Mesenchymal stem cell (in vitro differentiated cells and primary cell): ENCODE measurements around the gene RHEB.

ENCODE experiments used
- DNase-seq: peaks from one replicate; pipeline ENCODE4 v3.0.0-alpha.2; 2013
- H2AFZ ChIP-seq: one replicate; pipeline ENCODE4 v1.6.1; 2013; ENCODE audit warnings: low read depth, mild to moderate bottlenecking, control low read depth, inconsistent platforms, low read length, moderate library complexity
- H2AK5ac ChIP-seq: 2 replicates; pipeline ENCODE4 v1.6.1; 2013; ENCODE audit warnings: low read length, moderate library complexity, mild to moderate bottlenecking, inconsistent platforms; ENCODE audit not compliant: severe bottlenecking
- H2BK120ac ChIP-seq: one replicate; pipeline ENCODE4 v1.6.1; 2013; ENCODE audit warnings: low read depth, mild to moderate bottlenecking, inconsistent platforms, low read length, moderate library complexity
- H2BK12ac ChIP-seq, 2 experiments: one replicate each; pipeline ENCODE4 v1.6.1; 2013; ENCODE audit warnings: inconsistent platforms in 2 of 2, low read length in 2 of 2, mild to moderate bottlenecking in 2 of 2, moderate library complexity in 2 of 2, control low read depth in 1 of 2
- H2BK15ac ChIP-seq: one replicate; pipeline ENCODE4 v1.6.1; 2013; ENCODE audit warnings: mild to moderate bottlenecking, low read depth, inconsistent platforms; ENCODE audit not compliant: poor library complexity, severe bottlenecking
- H2BK5ac ChIP-seq: 2 replicates; pipeline ENCODE4 v1.6.1; 2013; ENCODE audit warnings: low read depth, mild to moderate bottlenecking, low read length, control low read depth, inconsistent platforms; ENCODE audit not compliant: poor library complexity, severe bottlenecking
- H3K14ac ChIP-seq, 2 experiments: one replicate each; pipeline ENCODE4 v1.6.1; 2013; ENCODE audit warnings: inconsistent platforms in 2 of 2, low read length in 2 of 2, control low read depth in 1 of 2, mild to moderate bottlenecking in 1 of 2, moderate library complexity in 1 of 2
- H3K18ac ChIP-seq, 2 experiments: one replicate each; pipeline ENCODE4 v1.6.1; 2013; ENCODE audit warnings: inconsistent platforms in 2 of 2, low read length in 2 of 2, control low read depth in 1 of 2, low read depth in 1 of 2, mild to moderate bottlenecking in 1 of 2
- H3K23ac ChIP-seq, 2 experiments: one replicate each; pipeline ENCODE4 v1.6.1; 2013; ENCODE audit warnings: inconsistent platforms in 2 of 2, low read length in 2 of 2, mild to moderate bottlenecking in 2 of 2, moderate library complexity in 2 of 2, control low read depth in 1 of 2
- H3K27ac ChIP-seq: 2 replicates; pipeline ENCODE4 v1.5.1; 2013; ENCODE audit warnings: mild to moderate bottlenecking, moderate library complexity, low read length, control low read depth, inconsistent platforms; ENCODE audit not compliant: poor library complexity, severe bottlenecking
- H3K27me3 ChIP-seq, 2 experiments: 2 replicates each; pipeline versions ENCODE4 v1.6.1 to v1.7.0; 2013; ENCODE audit warnings: low read length in 2 of 2, mild to moderate bottlenecking in 2 of 2, moderate library complexity in 2 of 2, control low read depth in 1 of 2, inconsistent platforms in 1 of 2; ENCODE audit not compliant: control insufficient read depth in 1 of 2, insufficient read depth in 1 of 2
- H3K36me3 ChIP-seq, 2 experiments: 2 replicates each; pipeline versions ENCODE4 v1.6.1 to v1.7.0; 2013; ENCODE audit warnings: low read length in 2 of 2, control low read depth in 1 of 2, inconsistent platforms in 1 of 2, low read depth in 1 of 2, mild to moderate bottlenecking in 1 of 2; ENCODE audit not compliant: insufficient read depth in 2 of 2, control insufficient read depth in 1 of 2
- H3K4ac ChIP-seq, 2 experiments: one replicate each; pipeline ENCODE4 v1.6.1; 2013; ENCODE audit warnings: inconsistent platforms in 2 of 2, low read length in 2 of 2, mild to moderate bottlenecking in 2 of 2, moderate library complexity in 2 of 2, control low read depth in 1 of 2, low read depth in 1 of 2
- H3K4me1 ChIP-seq: 2 replicates; pipeline ENCODE4 v1.6.1; 2013; ENCODE audit warnings: low read depth, low read length, control low read depth; ENCODE audit not compliant: control insufficient read depth, insufficient read depth
- H3K4me2 ChIP-seq: 2 replicates; pipeline ENCODE4 v1.6.1; 2013; ENCODE audit warnings: low read length, mild to moderate bottlenecking, inconsistent platforms; ENCODE audit not compliant: poor library complexity, severe bottlenecking
- H3K4me3 ChIP-seq, 2 experiments: 2 replicates each; pipeline versions ENCODE4 v1.5.1 to v1.7.0; 2013; ENCODE audit warnings: low read length in 2 of 2, mild to moderate bottlenecking in 2 of 2, control low read depth in 1 of 2, low read depth in 1 of 2; ENCODE audit not compliant: insufficient read depth in 1 of 2
- H3K79me1 ChIP-seq: replicated peaks from 2 replicates; pipeline ENCODE4 v1.6.1; 2013; ENCODE audit warnings: mild to moderate bottlenecking, control low read depth, low read length, inconsistent platforms; ENCODE audit not compliant: poor library complexity, severe bottlenecking
- H3K9ac ChIP-seq: 2 replicates; pipeline ENCODE4 v1.7.0; 2013; ENCODE audit warnings: mild to moderate bottlenecking, low read length, moderate library complexity
- H3K9me3 ChIP-seq: 2 replicates; pipeline ENCODE4 v1.7.0; 2013; ENCODE audit warnings: mild to moderate bottlenecking, low read length; ENCODE audit not compliant: control insufficient read depth
- H4K8ac ChIP-seq: one replicate; pipeline ENCODE4 v1.6.1; 2013; ENCODE audit warnings: inconsistent platforms, mild to moderate bottlenecking, low read length, moderate library complexity
- H4K91ac ChIP-seq: one replicate; pipeline ENCODE4 v1.6.1; 2013; ENCODE audit warnings: mild to moderate bottlenecking, low read length, inconsistent platforms
- WGBS: methylation state at CpG from one replicate; pipeline ENCODE4 v1.1.7; 2013; ENCODE audit warnings: mixed read lengths; 5-methylcytosine and 5-hydroxymethylcytosine counted together

Gene RHEB

GRCh38 chr7:151503902-151504714, 15.6 kb downstream of the RHEB start:
- Histone ChIP-seq H3K4ac (no peak overlapping the region), H3K27ac (no peak overlapping the region), H4K91ac (no peak overlapping the region), H3K9ac (peak overlapping the region; percentile 57), H3K23ac (no peak overlapping the region), H3K4me1 (peaks cover 6% of the 10 kb centered on the region), H2AFZ (no peak overlapping the region), H2BK120ac (no peak overlapping the region), H2BK15ac (no peak overlapping the region), H3K14ac (no peak overlapping the region), H2BK12ac (no peak overlapping the region), H3K27me3 (no peaks in the 10 kb centered on the region), H2AK5ac (no peak overlapping the region), H3K18ac (peak overlapping the region in 1 of 2 experiments; percentile 16), H4K8ac (no peak overlapping the region), H3K36me3 (peaks cover 0 to 5% of the 10 kb centered on the region in 2 experiments), H3K4me3 (peak overlapping the region in 1 of 2 experiments; percentile 30), H3K79me1 (peaks cover 3% of the 10 kb centered on the region), H2BK5ac (no peak overlapping the region), H3K9me3 (no peaks in the 10 kb centered on the region), H3K4me2 (no peak overlapping the region)
- peak; percentile 96 for DNase-seq
- 59% methylated on average over 6 of the region's 7 CpGs for WGBS

- Histone ChIP-seq H4K8ac (peak overlapping the region; percentile 38), H3K9ac (no peak overlapping the region), H2AFZ (no peak overlapping the region), H3K4me1 (peaks cover 10% of the 10 kb centered on the region), H3K4me2 (no peak overlapping the region), H3K27ac (no peak overlapping the region), H3K79me1 (peaks cover 4% of the 10 kb centered on the region), H3K36me3 (peaks cover 3 to 5% of the 10 kb centered on the region in 2 experiments), H4K91ac (no peak overlapping the region), H2BK15ac (no peak overlapping the region), H3K18ac (no peak overlapping the region), H3K9me3 (no peaks in the 10 kb centered on the region), H2BK120ac (no peak overlapping the region), H3K4ac (no peak overlapping the region), H2BK12ac (no peak overlapping the region), H2BK5ac (no peak overlapping the region), H2AK5ac (no peak overlapping the region), H3K23ac (no peak overlapping the region), H3K14ac (no peak overlapping the region), H3K4me3 (no peak overlapping the region), H3K27me3 (no peaks in the 10 kb centered on the region)
- WGBS, result 98% methylated on average over 14 of the region's 15 CpGs
- DNase-seq, result no peak
These were observed 18.0 kb downstream of the RHEB start for GRCh38 chr7:151501676-151502075.

GRCh38 chr7:151498495-151498894, 21.2 kb downstream of the RHEB start:
- Histone ChIP-seq H3K36me3 (peaks cover 3 to 5% of the 10 kb centered on the region in 2 experiments), H3K4me3 (no peak overlapping the region), H2BK120ac (no peak overlapping the region), H2BK5ac (no peak overlapping the region), H3K9me3 (no peaks in the 10 kb centered on the region), H2AFZ (no peak overlapping the region), H3K4me2 (no peak overlapping the region), H4K91ac (no peak overlapping the region), H4K8ac (no peak overlapping the region), H3K18ac (no peak overlapping the region), H3K14ac (no peak overlapping the region), H2BK12ac (no peak overlapping the region), H2BK15ac (no peak overlapping the region), H3K4me1 (peaks cover 13% of the 10 kb centered on the region), H3K27me3 (no peaks in the 10 kb centered on the region), H3K23ac (no peak overlapping the region), H3K4ac (no peak overlapping the region), H2AK5ac (no peak overlapping the region), H3K79me1 (peaks cover 7% of the 10 kb centered on the region), H3K27ac (peak overlapping the region; percentile 81), H3K9ac (no peak overlapping the region)
- WGBS, result 95% methylated on average over 5 of the region's 5 CpGs
- DNase-seq, result no peak

- Histone ChIP-seq H3K79me1 (peaks cover 7% of the 10 kb centered on the region), H3K4me2 (no peak overlapping the region), H2BK5ac (no peak overlapping the region), H2AK5ac (peak overlapping the region; percentile 44), H4K91ac (no peak overlapping the region), H3K9me3 (no peaks in the 10 kb centered on the region), H3K36me3 (peaks cover 3 to 5% of the 10 kb centered on the region in 2 experiments), H3K4me3 (no peak overlapping the region), H3K4ac (no peak overlapping the region), H2BK12ac (peak overlapping the region in 1 of 2 experiments; percentile 15), H3K4me1 (peaks cover 13% of the 10 kb centered on the region), H2BK15ac (no peak overlapping the region), H3K9ac (no peak overlapping the region), H4K8ac (no peak overlapping the region), H3K23ac (no peak overlapping the region), H3K14ac (peak overlapping the region in 1 of 2 experiments; percentile 51), H3K27ac (no peak overlapping the region), H3K27me3 (no peaks in the 10 kb centered on the region), H3K18ac (no peak overlapping the region), H2AFZ (no peak overlapping the region), H2BK120ac (no peak overlapping the region)
- WGBS, result 96% methylated on average over 10 of the region's 10 CpGs
- DNase-seq, result no peak
These were observed 22.3 kb downstream of the RHEB start for GRCh38 chr7:151497306-151497871.
